ENCODE results near the gene FLII. TPM values are rescaled to one million over a fixed set of nuclear protein-coding genes. Genes with fewer than 3 reads are reported as not detected.

The FLII gene
- total RNA-seq, 2 experiments from 2014 or later = 155 to 219 TPM

DNA sequence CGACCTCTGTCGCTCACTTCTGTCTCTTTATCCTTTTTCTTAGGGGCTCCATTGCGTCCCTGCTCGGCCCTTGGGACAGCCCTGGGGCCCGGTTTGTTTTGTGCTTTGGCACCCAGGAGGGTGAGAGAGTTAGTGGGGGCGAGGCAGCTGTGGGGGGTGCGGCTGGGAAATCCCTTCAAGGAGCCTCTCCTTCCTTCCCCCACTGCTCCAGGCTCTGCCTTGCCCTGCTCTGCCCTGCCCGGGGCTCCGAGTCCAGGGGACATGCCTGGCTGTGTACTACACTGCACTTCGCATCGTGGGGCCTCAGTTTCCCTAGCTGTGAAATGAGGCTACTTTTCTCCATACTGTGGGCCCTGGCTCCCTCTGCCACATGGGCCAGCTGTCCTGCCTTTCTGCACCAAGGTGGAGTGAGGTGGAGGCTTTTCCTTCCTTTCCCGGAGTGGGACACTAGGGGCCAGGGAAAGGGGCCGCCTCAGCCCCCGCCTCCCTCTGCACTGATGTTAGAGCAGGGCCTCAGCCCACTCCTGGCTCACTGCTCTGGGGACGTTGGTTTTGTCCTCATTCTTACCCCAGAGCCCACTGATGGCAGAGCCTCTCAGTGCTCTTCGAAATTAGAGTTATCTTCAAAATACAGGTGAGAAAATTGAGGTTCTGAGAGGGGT lies 32.1 kb downstream of the FLII start:
- no peaks in the 10 kb centered on the region for H3K36me3 ChIP-seq (ENCODE audit: insufficient read depth, low read length)
- DNase-seq (ENCODE audit: low spot score) = no peak
- BruUV-seq (replicated peaks) = no TSS peak
- H2AFZ ChIP-seq (ENCODE audit: low read length) = peak overlapping the region; percentile 45; the same call in 1 of the 2 replicates
- no peaks in the 10 kb centered on the region for H3K79me2 ChIP-seq (ENCODE audit: insufficient read depth, low read depth, low read length)
- intact Hi-C loops (cut with micrococcal nuclease; ENCODE audit: unreplicated experiment) = no loop called here
- TF ChIP-seq EZH2phosphoT487 (IDR thresholded peaks at IDR 0.05; ENCODE audit: borderline replicate concordance, low read depth, low read length) = no peak
- TF ChIP-seq, protein P1, sequence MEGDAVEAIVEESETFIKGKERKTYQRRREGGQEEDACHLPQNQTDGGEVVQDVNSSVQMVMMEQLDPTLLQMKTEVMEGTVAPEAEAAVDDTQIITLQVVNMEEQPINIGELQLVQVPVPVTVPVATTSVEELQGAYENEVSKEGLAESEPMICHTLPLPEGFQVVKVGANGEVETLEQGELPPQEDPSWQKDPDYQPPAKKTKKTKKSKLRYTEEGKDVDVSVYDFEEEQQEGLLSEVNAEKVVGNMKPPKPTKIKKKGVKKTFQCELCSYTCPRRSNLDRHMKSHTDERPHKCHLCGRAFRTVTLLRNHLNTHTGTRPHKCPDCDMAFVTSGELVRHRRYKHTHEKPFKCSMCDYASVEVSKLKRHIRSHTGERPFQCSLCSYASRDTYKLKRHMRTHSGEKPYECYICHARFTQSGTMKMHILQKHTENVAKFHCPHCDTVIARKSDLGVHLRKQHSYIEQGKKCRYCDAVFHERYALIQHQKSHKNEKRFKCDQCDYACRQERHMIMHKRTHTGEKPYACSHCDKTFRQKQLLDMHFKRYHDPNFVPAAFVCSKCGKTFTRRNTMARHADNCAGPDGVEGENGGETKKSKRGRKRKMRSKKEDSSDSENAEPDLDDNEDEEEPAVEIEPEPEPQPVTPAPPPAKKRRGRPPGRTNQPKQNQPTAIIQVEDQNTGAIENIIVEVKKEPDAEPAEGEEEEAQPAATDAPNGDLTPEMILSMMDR (conservative IDR thresholded peaks at IDR 0.05; ENCODE audit: low read length) = no peak
- no peak overlapping the region for H3K27ac ChIP-seq (ENCODE audit: low read depth, low read length, poor library complexity, severe bottlenecking)
- peaks cover 15% of the 10 kb centered on the region for H3K4me1 ChIP-seq (ENCODE audit: insufficient read depth, low read length, poor library complexity, severe bottlenecking)
- H3K4me2 ChIP-seq (ENCODE audit: low read length) = peak overlapping the region; percentile 81
- no peaks in the 10 kb centered on the region for H4K20me1 ChIP-seq (ENCODE audit: insufficient read depth, low read length)
- no peaks in the 10 kb centered on the region for H3K9me2 ChIP-seq (ENCODE audit: insufficient read depth, low read length)
- ChIA-PET POLR2A (no interaction called here), CTCF (ENCODE audit: unreplicated experiment) (no interaction called here)
- no peaks in the 10 kb centered on the region for H3K9me3 ChIP-seq (ENCODE audit: low read length)
- H3K4me3 ChIP-seq (ENCODE audit: low read depth, low read length, poor library complexity, severe bottlenecking) = peak overlapping the region; percentile 71

DNA sequence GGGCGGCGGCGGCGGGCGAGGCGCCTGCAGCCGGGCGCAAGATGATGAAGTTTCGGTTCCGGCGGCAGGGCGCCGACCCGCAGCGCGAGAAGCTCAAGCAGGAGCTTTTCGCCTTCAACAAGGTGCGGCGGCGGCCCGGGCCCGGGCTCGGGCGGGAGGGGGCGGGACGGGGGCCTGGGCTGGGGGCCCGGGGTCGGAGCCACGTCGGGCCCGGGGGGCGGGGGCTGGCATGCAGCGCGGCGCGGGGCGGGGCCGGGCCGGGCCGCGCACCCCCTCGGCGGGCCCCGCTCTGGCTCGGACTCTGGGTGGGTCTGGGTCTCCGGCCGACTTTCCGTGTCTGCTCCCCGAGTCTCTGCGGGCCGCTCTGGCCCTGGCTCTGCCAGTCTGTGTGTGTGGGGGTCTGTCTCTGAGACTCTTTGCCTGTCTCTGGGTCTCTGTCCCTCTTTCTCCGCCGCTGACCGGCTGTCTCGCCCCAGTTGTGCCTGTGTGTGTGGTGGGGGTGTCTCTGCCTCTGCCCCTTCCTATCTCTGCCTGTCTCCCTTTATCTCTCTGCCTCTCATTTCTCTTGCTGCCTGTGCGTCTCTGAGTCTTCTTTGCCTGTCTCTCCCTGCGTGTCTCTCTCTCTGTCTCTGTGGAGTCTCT lies 32.8 kb downstream of the FLII start:
- intact Hi-C loops (cut with micrococcal nuclease; ENCODE audit: unreplicated experiment) = no loop called here
- ChIA-PET POLR2A (no interaction called here), CTCF (ENCODE audit: unreplicated experiment) (no interaction called here)
- Histone ChIP-seq H3K4me1 (ENCODE audit: insufficient read depth, low read length, poor library complexity, severe bottlenecking) (peaks cover 15% of the 10 kb centered on the region), H3K27ac (ENCODE audit: low read depth, low read length, poor library complexity, severe bottlenecking) (no peak overlapping the region), H3K36me3 (ENCODE audit: insufficient read depth, low read length) (no peaks in the 10 kb centered on the region), H3K4me2 (ENCODE audit: low read length) (peak overlapping the region; percentile 81), H4K20me1 (ENCODE audit: insufficient read depth, low read length) (no peaks in the 10 kb centered on the region), H3K9me3 (ENCODE audit: low read length) (no peaks in the 10 kb centered on the region), H2AFZ (ENCODE audit: low read length) (peak overlapping the region; percentile 45; the same call in 1 of the 2 replicates), H3K79me2 (ENCODE audit: insufficient read depth, low read depth, low read length) (no peaks in the 10 kb centered on the region), H3K9me2 (ENCODE audit: insufficient read depth, low read length) (no peaks in the 10 kb centered on the region), H3K4me3 (ENCODE audit: low read depth, low read length, poor library complexity, severe bottlenecking) (peak overlapping the region; percentile 71)
- no TSS peak for BruUV-seq (replicated peaks)
- no peak for DNase-seq (ENCODE audit: low spot score)
- TF ChIP-seq, protein P1 (conservative IDR thresholded peaks at IDR 0.05; ENCODE audit: low read length) = no peak
- TF ChIP-seq EZH2phosphoT487 (IDR thresholded peaks at IDR 0.05; ENCODE audit: borderline replicate concordance, low read depth, low read length) = no peak

DNA sequence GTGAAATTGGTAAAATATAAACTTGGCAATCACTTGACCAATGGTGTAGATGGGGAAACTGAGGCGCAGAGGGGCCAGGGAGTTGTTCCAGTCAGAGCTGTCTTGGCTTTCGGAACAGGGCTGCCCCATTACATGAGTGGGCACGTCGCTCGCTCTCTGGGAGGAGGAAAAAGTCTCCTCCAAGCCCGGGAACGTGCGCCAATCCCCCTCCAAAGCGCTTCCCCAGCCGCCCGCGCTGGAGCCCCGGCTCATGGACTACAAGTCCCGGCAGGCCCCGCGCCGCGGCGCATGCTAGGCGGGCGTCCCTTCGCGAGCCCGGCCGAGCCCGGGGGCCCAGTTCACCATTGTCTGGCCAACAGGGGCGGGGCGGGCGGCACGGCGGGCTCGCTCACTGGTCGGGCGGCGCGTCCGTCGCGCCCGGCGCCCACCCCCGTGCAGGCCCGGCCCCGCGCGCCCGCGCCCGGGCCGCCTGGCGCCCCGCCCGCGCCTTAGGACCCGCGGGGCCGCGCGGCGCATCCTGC lies 33.4 kb downstream of the FLII start, which contains the start of gene LLGL1:
TSS of gene LLGL1 (plus strand) at position 515 of the 521 bp plus-strand sequence. CDS start 48 bp downstream, outside the sequence.
- POLR2A ChIA-PET = interaction anchor here (0.6 to 0.7 kb wide), 2 partner anchors 34 to 51 kb away, joined by 3 read pairs; no protein-coding TSS in a partner anchor
- Histone ChIP-seq H2AFZ (ENCODE audit: low read length) (peak within 1 kb of the TSS; percentile 88), H4K20me1 (ENCODE audit: insufficient read depth, low read length) (no peaks in the 10 kb centered on the region), H3K4me3 (ENCODE audit: low read depth, low read length, poor library complexity, severe bottlenecking) (peak within 1 kb of the TSS; percentile 71), H3K9me3 (ENCODE audit: low read length) (no peaks in the 10 kb centered on the region), H3K4me1 (ENCODE audit: insufficient read depth, low read length, poor library complexity, severe bottlenecking) (peaks cover 15% of the 10 kb centered on the region), H3K27ac (ENCODE audit: low read depth, low read length, poor library complexity, severe bottlenecking) (no peak within 1 kb of the TSS), H3K36me3 (ENCODE audit: insufficient read depth, low read length) (no peaks in the 10 kb centered on the region), H3K9me2 (ENCODE audit: insufficient read depth, low read length) (no peaks in the 10 kb centered on the region), H3K79me2 (ENCODE audit: insufficient read depth, low read depth, low read length) (no peaks in the 10 kb centered on the region), H3K4me2 (ENCODE audit: low read length) (peak within 1 kb of the TSS; percentile 81)
- CTCF ChIA-PET (ENCODE audit: unreplicated experiment) = no interaction called here
- TF ChIP-seq EZH2phosphoT487 (IDR thresholded peaks at IDR 0.05; ENCODE audit: borderline replicate concordance, low read depth, low read length) = no peak
- TF ChIP-seq, protein P1 (conservative IDR thresholded peaks at IDR 0.05; ENCODE audit: low read length) = no peak
- intact Hi-C loops (cut with micrococcal nuclease; ENCODE audit: unreplicated experiment) = no loop called here
- no TSS peak for BruUV-seq (replicated peaks)
- DNase-seq (ENCODE audit: low spot score) = peak; percentile 97
